Naive thymus-derived CD8-positive, alpha-beta T cell (primary cell): Measurements from ENCODE around the gene PAX7. TPM values are rescaled to one million over a fixed set of nuclear protein-coding genes. Genes with fewer than 3 reads are reported as not detected.
A peak's percentile ranks its signal among the peaks of the same experiment; 100 is the strongest.

Experiments
- ATAC-seq, 2 donors: fragments of 150-1000 bp; cut with Tn5 transposase in 1 of 2; sonication (Bioruptor Pico), chemical (Tn5 transposase) in 1 of 2; 1 replicate in 1 of 2; 2 replicates in 1 of 2; pipeline ENCODE4 v1.10.0; 2021; ENCODE audit warnings: mild to moderate bottlenecking in 2 of 2, moderate library complexity in 2 of 2
- POLR2A ChIA-PET: fragments of 350-600 bp; sonication (Branson Sonifier 250); formaldehyde crosslinking; loops from one replicate; lab custom pipeline; 2021; ENCODE audit warnings: antibody characterized with exemption; lab: Charles Lee
- DNase-seq, 10 donors: peaks; one replicate each; pipeline versions ENCODE4 v3.0.0 to v3.0.0-alpha.2; 2020 to 2022
- H3K27ac Mint-ChIP-seq, 10 donors: one replicate each; pipeline ENCODE4 v1.8.0; 2020 to 2022; ENCODE audit warnings: mild to moderate bottlenecking in 10 of 10, mixed read lengths in 10 of 10, moderate library complexity in 4 of 10, inconsistent platforms in 1 of 10
- H3K27me3 Mint-ChIP-seq, 5 donors: one replicate each; pipeline ENCODE4 v1.8.0; 2021 to 2022; ENCODE audit warnings: mixed read lengths in 5 of 5
- H3K36me3 Mint-ChIP-seq, 3 donors: one replicate each; pipeline ENCODE4 v1.8.0; 2020 to 2022; ENCODE audit warnings: mixed read lengths in 3 of 3, mild to moderate bottlenecking in 2 of 3, inconsistent platforms in 1 of 3
- H3K4me1 Mint-ChIP-seq, 4 donors: one replicate each; pipeline ENCODE4 v1.8.0; 2021 to 2022; ENCODE audit warnings: mixed read lengths in 4 of 4
- H3K4me3 Mint-ChIP-seq, 10 donors: one replicate each; pipeline ENCODE4 v1.8.0; 2020 to 2022; ENCODE audit warnings: mild to moderate bottlenecking in 10 of 10, mixed read lengths in 10 of 10, moderate library complexity in 6 of 10, inconsistent platforms in 1 of 10
- H3K9me3 Mint-ChIP-seq, 9 donors: one replicate each; pipeline ENCODE4 v1.8.0; 2020 to 2022; ENCODE audit warnings: mixed read lengths in 9 of 9, mild to moderate bottlenecking in 3 of 9, inconsistent platforms in 1 of 9, moderate library complexity in 1 of 9
- polyA plus RNA-seq, 3 donors: library from polyadenylated mRNA; unstranded; fragments of 300-500 nt; fragmentation: Illumina TruSeq; gene quantifications; one replicate each; pipeline ENCODE4 v1.2.3, GENCODE V29; 2021
- total RNA-seq, 8 experiments: library from RNA in 2 of 8; stranded (reverse) in 2 of 8; gene quantifications; one replicate each; pipeline ENCODE4 v1.2.3 and lab custom pipeline; 2021 to 2026

PAX7 gene
- total and polyA plus RNA-seq, 5 experiments from 2014 or later = not detected

GRCh38 chr1:18645747-18646090 lies 15.1 kb downstream of the PAX7 start:
- ATAC-seq (no peak), DNase-seq (no peak)
- Mint-ChIP-seq H3K36me3 (peaks cover 0 to 9% (median 3%) of the 10 kb centered on the region in 3 donors), H3K9me3 (peaks cover 0 to 2% (median 0%) of the 10 kb centered on the region in 9 donors), H3K27ac (no peak overlapping the region), H3K27me3 (peaks cover 47 to 92% (median 61%) of the 10 kb centered on the region in 5 donors), H3K4me1 (peaks cover 36 to 78% (median 47%) of the 10 kb centered on the region in 4 donors), H3K4me3 (peak overlapping the region; percentile 6 to 78 (median 70))
- POLR2A ChIA-PET = interaction anchor here (1.8 kb wide), 1 partner anchor 9 kb away, joined by 4 read pairs; no protein-coding TSS in a partner anchor

GRCh38 chr1:18646091-18646785 lies 15.6 kb downstream of the PAX7 start:
- no peak overlapping the region for H3K27ac Mint-ChIP-seq
- no peak for DNase-seq
- no peak for ATAC-seq
- peak overlapping the region in 9 of 10 donors; percentile 8 to 78 (median 73) for H3K4me3 Mint-ChIP-seq
- POLR2A ChIA-PET = no interaction called here
- peaks cover 44 to 87% (median 56%) of the 10 kb centered on the region in 5 donors for H3K27me3 Mint-ChIP-seq
- H3K36me3 Mint-ChIP-seq = peaks cover 0 to 9% (median 3%) of the 10 kb centered on the region in 3 donors
- H3K4me1 Mint-ChIP-seq = peaks cover 36 to 78% (median 45%) of the 10 kb centered on the region in 4 donors
- H3K9me3 Mint-ChIP-seq = peaks cover 0 to 2% (median 0%) of the 10 kb centered on the region in 9 donors

- POLR2A ChIA-PET = no interaction called here
- peaks cover 40 to 81% (median 51%) of the 10 kb centered on the region in 5 donors for H3K27me3 Mint-ChIP-seq
- peak overlapping the region in 7 of 10 donors; percentile 40 to 79 (median 64) for H3K4me3 Mint-ChIP-seq
- ATAC-seq (no peak), DNase-seq (no peak)
- H3K27ac Mint-ChIP-seq = no peak overlapping the region
- peaks cover 0 to 2% (median 0%) of the 10 kb centered on the region in 9 donors for H3K9me3 Mint-ChIP-seq
- H3K36me3 Mint-ChIP-seq = peaks cover 0 to 9% (median 3%) of the 10 kb centered on the region in 3 donors
- H3K4me1 Mint-ChIP-seq = peaks cover 36 to 81% (median 50%) of the 10 kb centered on the region in 4 donors
Observed at GRCh38 chr1:18646786-18647410, 16.3 kb downstream of the PAX7 start.

- peaks cover 41 to 81% (median 56%) of the 10 kb centered on the region in 4 donors for H3K4me1 Mint-ChIP-seq
- H3K27me3 Mint-ChIP-seq = peaks cover 36 to 72% (median 54%) of the 10 kb centered on the region in 5 donors
- no peak for ATAC-seq
- H3K36me3 Mint-ChIP-seq = peaks cover 0 to 9% (median 3%) of the 10 kb centered on the region in 3 donors
- POLR2A ChIA-PET = interaction anchor here (0.7 kb wide), 1 partner anchor 9 kb away, joined by 3 read pairs; no protein-coding TSS in a partner anchor
- no peak for DNase-seq
- H3K9me3 Mint-ChIP-seq = peaks cover 0 to 2% (median 0%) of the 10 kb centered on the region in 9 donors
- H3K27ac Mint-ChIP-seq = no peak overlapping the region
- H3K4me3 Mint-ChIP-seq = peak overlapping the region in 6 of 10 donors; percentile 27 to 73 (median 40)
Observed at GRCh38 chr1:18647681-18648214, 17.1 kb downstream of the PAX7 start.

GRCh38 chr1:18649693-18650370 lies 19.2 kb downstream of the PAX7 start:
- Mint-ChIP-seq H3K4me3 (no peak overlapping the region), H3K27me3 (peaks cover 26 to 61% (median 51%) of the 10 kb centered on the region in 5 donors), H3K4me1 (peaks cover 34 to 85% (median 61%) of the 10 kb centered on the region in 4 donors), H3K9me3 (peaks cover 0 to 2% (median 0%) of the 10 kb centered on the region in 9 donors), H3K36me3 (peaks cover 0 to 3% (median 3%) of the 10 kb centered on the region in 3 donors), H3K27ac (peak overlapping the region in 2 of 10 donors; percentile 35 to 63)
- no peak for ATAC-seq
- POLR2A ChIA-PET = no interaction called here
- no peak for DNase-seq

- Mint-ChIP-seq H3K4me1 (peaks cover 34 to 85% (median 60%) of the 10 kb centered on the region in 4 donors), H3K27ac (peak overlapping the region in 8 of 10 donors; percentile 28 to 88 (median 80)), H3K36me3 (peaks cover 0 to 3% (median 0%) of the 10 kb centered on the region in 3 donors), H3K4me3 (peak overlapping the region; percentile 47 to 82 (median 72)), H3K9me3 (peaks cover 0 to 1% (median 0%) of the 10 kb centered on the region in 9 donors), H3K27me3 (peaks cover 15 to 46% (median 35%) of the 10 kb centered on the region in 5 donors)
- ATAC-seq = peak; percentile 77 to 83
- POLR2A ChIA-PET = no interaction called here
- peak in 9 of 10 donors; percentile 7 to 71 (median 45) for DNase-seq
Observed at GRCh38 chr1:18651713-18652112, 21.1 kb downstream of the PAX7 start.

GRCh38 chr1:18652791-18653190 lies 22.1 kb downstream of the PAX7 start:
- Mint-ChIP-seq H3K36me3 (peaks cover 0 to 3% (median 0%) of the 10 kb centered on the region in 3 donors), H3K4me1 (peaks cover 36 to 91% (median 56%) of the 10 kb centered on the region in 4 donors)

GRCh38 chr1:18653367-18653766 lies 22.7 kb downstream of the PAX7 start:
- peak overlapping the region; percentile 29 to 84 (median 61) for H3K4me3 Mint-ChIP-seq
- ATAC-seq (peak; percentile 50 to 54), DNase-seq (peak in 2 of 10 donors; percentile 30 to 44)
- POLR2A ChIA-PET = no interaction called here
- H3K27me3 Mint-ChIP-seq = peaks cover 8 to 37% (median 24%) of the 10 kb centered on the region in 5 donors
- H3K36me3 Mint-ChIP-seq = peaks cover 0 to 3% (median 0%) of the 10 kb centered on the region in 3 donors
- H3K4me1 Mint-ChIP-seq = peaks cover 34 to 89% (median 55%) of the 10 kb centered on the region in 4 donors
- H3K27ac Mint-ChIP-seq = peak overlapping the region in 5 of 10 donors; percentile 11 to 81 (median 54)
- peaks cover 0 to 1% (median 0%) of the 10 kb centered on the region in 9 donors for H3K9me3 Mint-ChIP-seq

More at GRCh38 chr1:18652791-18653190, 22.1 kb downstream of the PAX7 start:
- peak in 1 of 2 donors; percentile 20 for ATAC-seq
- POLR2A ChIA-PET = interaction anchor here (0.5 to 0.8 kb wide), 2 partner anchors 8 to 1583 kb away, joined by 3 read pairs; no protein-coding TSS in a partner anchor
- Mint-ChIP-seq H3K27me3 (peaks cover 11 to 38% (median 29%) of the 10 kb centered on the region in 5 donors), H3K4me3 (peak overlapping the region in 9 of 10 donors; percentile 32 to 82 (median 68)), H3K27ac (peak overlapping the region in 7 of 10 donors; percentile 4 to 66 (median 11)), H3K9me3 (peaks cover 0 to 1% (median 0%) of the 10 kb centered on the region in 9 donors)
- DNase-seq = no peak

GRCh38 chr1:18653916-18654315 lies 23.3 kb downstream of the PAX7 start:
- POLR2A ChIA-PET = interaction anchor here (1.7 kb wide), 1 partner anchor 10 kb away, joined by 4 read pairs; no protein-coding TSS in a partner anchor
- Mint-ChIP-seq H3K27me3 (peaks cover 2 to 37% (median 18%) of the 10 kb centered on the region in 5 donors), H3K4me3 (peak overlapping the region in 3 of 10 donors; percentile 58 to 82 (median 72)), H3K4me1 (peaks cover 35 to 89% (median 54%) of the 10 kb centered on the region in 4 donors), H3K9me3 (peaks cover 0 to 1% (median 0%) of the 10 kb centered on the region in 9 donors), H3K27ac (peak overlapping the region in 4 of 10 donors; percentile 11 to 75 (median 34)), H3K36me3 (peaks cover 0 to 2% (median 0%) of the 10 kb centered on the region in 3 donors)
- DNase-seq (no peak), ATAC-seq (no peak)

- no peak for DNase-seq
- POLR2A ChIA-PET = interaction anchor here (1.1 to 1.7 kb wide), 2 partner anchors 10 to 11 kb away, joined by 4 read pairs; no protein-coding TSS in a partner anchor
- no peak for ATAC-seq
- peak overlapping the region in 1 of 10 donors; percentile 41 for H3K27ac Mint-ChIP-seq
- no peaks in the 10 kb centered on the region for H3K9me3 Mint-ChIP-seq
- peaks cover 35 to 88% (median 54%) of the 10 kb centered on the region in 4 donors for H3K4me1 Mint-ChIP-seq
- H3K27me3 Mint-ChIP-seq = peaks cover 0 to 35% (median 11%) of the 10 kb centered on the region in 5 donors
- H3K36me3 Mint-ChIP-seq = no peaks in the 10 kb centered on the region
- H3K4me3 Mint-ChIP-seq = peak overlapping the region in 5 of 10 donors; percentile 18 to 82 (median 29)
Observed at GRCh38 chr1:18654599-18654998, 24.0 kb downstream of the PAX7 start.

GRCh38 chr1:18657506-18658201 lies 27.0 kb downstream of the PAX7 start:
- H3K27ac Mint-ChIP-seq = peak overlapping the region in 2 of 10 donors; percentile 45 to 52
- no peak overlapping the region for H3K4me3 Mint-ChIP-seq
- POLR2A ChIA-PET = no interaction called here
- H3K36me3 Mint-ChIP-seq = no peaks in the 10 kb centered on the region
- no peaks in the 10 kb centered on the region for H3K9me3 Mint-ChIP-seq
- ATAC-seq (no peak), DNase-seq (no peak)
- H3K27me3 Mint-ChIP-seq = peaks cover 0 to 21% (median 2%) of the 10 kb centered on the region in 5 donors
- H3K4me1 Mint-ChIP-seq = peaks cover 21 to 81% (median 53%) of the 10 kb centered on the region in 4 donors
